Breast epithelium (tissue), 4 donors: ENCODE measurements around the gene THBD. TPM values are rescaled to one million over a fixed set of nuclear protein-coding genes. Genes with fewer than 3 reads are reported as not detected.

Experiments
- DNase-seq, 2 donors: peaks; one replicate each; pipeline ENCODE4 v3.0.0-alpha.2; 2019; ENCODE audit warnings: low spot score in 2 of 2
- H3K27ac ChIP-seq, 2 donors: fragments of 200-600 bp; sonication (generic) in 1 of 2; one replicate each; pipeline ENCODE4 v1.5.1; 2016 to 2019; ENCODE audit warnings: mild to moderate bottlenecking in 1 of 2
- H3K27me3 ChIP-seq, 2 donors: fragments of 200-600 bp; sonication (generic) in 1 of 2; one replicate each; pipeline versions ENCODE4 v1.5.1 to v1.6.0; 2017 to 2019; ENCODE audit warnings: control low read depth in 1 of 2, mild to moderate bottlenecking in 1 of 2
- H3K36me3 ChIP-seq: fragments of 200-600 bp; one replicate; pipeline ENCODE4 v1.5.1; 2019
- H3K4me1 ChIP-seq, 2 donors: fragments of 200-600 bp; sonication (generic); one replicate each; pipeline ENCODE4 v1.5.1; 2016 to 2019; ENCODE audit warnings: control low read depth in 1 of 2
- H3K4me3 ChIP-seq, 3 donors: fragments of 200-600 bp; sonication (generic); 1 replicate in 2 of 3; 2 replicates in 1 of 3; pipeline ENCODE4 v1.5.1; 2016 to 2019; ENCODE audit warnings: mild to moderate bottlenecking in 3 of 3, moderate library complexity in 2 of 3
- H3K9me3 ChIP-seq, 2 donors: fragments of 200-600 bp; sonication (generic) in 1 of 2; one replicate each; pipeline ENCODE4 v1.5.1; 2016 to 2019; ENCODE audit warnings: control low read depth in 1 of 2
- POLR2A ChIP-seq: fragments of 450-650 bp; IDR thresholded peaks from one replicate; pipeline ENCODE4 v1.6.1; 2016; ENCODE audit warnings: antibody characterized with exemption, mild to moderate bottlenecking, moderate library complexity
- POLR2AphosphoS5 ChIP-seq, 3 donors: sonication (generic); formaldehyde crosslinking; IDR thresholded peaks; one replicate each; pipeline ENCODE4 v1.6.1; 2017; ENCODE audit warnings: antibody characterized with exemption in 3 of 3
- intact Hi-C: fragments of 100-400 bp; cut with DNase I; formaldehyde crosslinking; loops from one replicate; pipeline ENCODE4 v1.15.1; 2023; ENCODE audit warnings: low total_unique reads
- total RNA-seq, 3 donors: library from RNA; depleted of rRNA; stranded (reverse); fragments of >200 nt; gene quantifications; one replicate each; pipeline ENCODE4 v1.1.0, GENCODE V29; 2016
- TF ChIP-seq, protein P1 (sequence below), 3 donors: fragments of 450-650 bp; IDR thresholded peaks; one replicate each; pipeline ENCODE4 v1.5.1; 2016 to 2017; ENCODE audit warnings: antibody characterized with exemption in 3 of 3, mild to moderate bottlenecking in 3 of 3, moderate library complexity in 3 of 3

The THBD gene
- total RNA-seq, 3 donors from 2014 or later = 22.6 to 44.2 (median 28.2) TPM

DNA sequence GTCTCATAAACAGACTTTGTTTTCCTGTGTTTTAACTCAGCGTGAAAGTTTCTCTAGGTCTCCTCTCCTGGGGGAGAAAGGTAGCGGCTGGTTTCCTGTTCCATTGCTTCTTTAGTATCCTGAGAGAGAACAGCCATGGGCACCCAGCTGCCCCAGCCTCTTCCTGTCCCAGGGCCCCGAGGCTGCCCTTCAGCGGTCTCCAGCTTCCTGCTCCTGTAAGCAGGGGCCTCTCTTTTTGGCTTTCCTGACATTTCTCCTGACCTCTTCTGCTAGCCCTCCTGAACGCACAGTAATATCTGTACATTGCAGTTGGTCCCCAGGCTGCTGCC, 16.8 kb downstream of the THBD start:
- Histone ChIP-seq H3K27me3 (peaks cover 0 to 31% of the 10 kb centered on the region in 2 donors), H3K27ac (no peak overlapping the region), H3K4me1 (no peaks in the 10 kb centered on the region), H3K36me3 (no peaks in the 10 kb centered on the region), H3K9me3 (no peaks in the 10 kb centered on the region), H3K4me3 (no peak overlapping the region)
- intact Hi-C loops = no loop called here
- TF ChIP-seq, protein P1, sequence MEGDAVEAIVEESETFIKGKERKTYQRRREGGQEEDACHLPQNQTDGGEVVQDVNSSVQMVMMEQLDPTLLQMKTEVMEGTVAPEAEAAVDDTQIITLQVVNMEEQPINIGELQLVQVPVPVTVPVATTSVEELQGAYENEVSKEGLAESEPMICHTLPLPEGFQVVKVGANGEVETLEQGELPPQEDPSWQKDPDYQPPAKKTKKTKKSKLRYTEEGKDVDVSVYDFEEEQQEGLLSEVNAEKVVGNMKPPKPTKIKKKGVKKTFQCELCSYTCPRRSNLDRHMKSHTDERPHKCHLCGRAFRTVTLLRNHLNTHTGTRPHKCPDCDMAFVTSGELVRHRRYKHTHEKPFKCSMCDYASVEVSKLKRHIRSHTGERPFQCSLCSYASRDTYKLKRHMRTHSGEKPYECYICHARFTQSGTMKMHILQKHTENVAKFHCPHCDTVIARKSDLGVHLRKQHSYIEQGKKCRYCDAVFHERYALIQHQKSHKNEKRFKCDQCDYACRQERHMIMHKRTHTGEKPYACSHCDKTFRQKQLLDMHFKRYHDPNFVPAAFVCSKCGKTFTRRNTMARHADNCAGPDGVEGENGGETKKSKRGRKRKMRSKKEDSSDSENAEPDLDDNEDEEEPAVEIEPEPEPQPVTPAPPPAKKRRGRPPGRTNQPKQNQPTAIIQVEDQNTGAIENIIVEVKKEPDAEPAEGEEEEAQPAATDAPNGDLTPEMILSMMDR (IDR thresholded peaks at IDR 0.05) = no peak
- TF ChIP-seq POLR2A (no peak), POLR2AphosphoS5 (IDR thresholded peaks at IDR 0.05) (no peak)
- DNase-seq = no peak

GRCh38 chr20:23032056-23032749, 17.3 kb downstream of the THBD start:
- intact Hi-C loops = no loop called here
- no peak for TF ChIP-seq POLR2AphosphoS5 (IDR thresholded peaks at IDR 0.05)
- TF ChIP-seq, protein P1 (IDR thresholded peaks at IDR 0.05) = no peak
- TF ChIP-seq POLR2A = no peak
- no peak for DNase-seq
- Histone ChIP-seq H3K36me3 (no peaks in the 10 kb centered on the region), H3K4me1 (no peaks in the 10 kb centered on the region), H3K4me3 (no peak overlapping the region), H3K27ac (no peak overlapping the region), H3K9me3 (no peaks in the 10 kb centered on the region), H3K27me3 (peaks cover 0 to 31% of the 10 kb centered on the region in 2 donors)

DNA sequence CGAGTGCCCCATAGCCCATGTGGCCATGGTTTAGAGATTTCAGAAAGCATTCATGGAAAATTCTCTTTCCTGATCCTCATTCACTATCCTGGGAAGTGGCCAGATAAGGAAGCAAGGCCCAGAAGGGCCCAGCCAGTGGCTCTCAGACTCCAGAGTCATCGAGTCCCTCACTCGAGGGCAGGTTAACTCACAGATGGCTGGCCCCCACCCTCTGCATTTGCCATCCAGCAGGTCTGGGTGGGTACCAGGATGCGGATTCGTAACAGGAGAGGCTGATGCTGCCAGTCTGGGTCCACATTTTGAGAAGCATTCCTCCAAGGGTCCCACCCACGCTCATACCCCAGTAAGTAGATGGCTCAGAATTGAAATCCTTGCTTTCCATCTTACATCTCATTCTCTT, 18.1 kb downstream of the THBD start:
- Histone ChIP-seq H3K27ac (no peak overlapping the region), H3K4me1 (no peaks in the 10 kb centered on the region), H3K27me3 (peaks cover 0 to 24% of the 10 kb centered on the region in 2 donors), H3K36me3 (no peaks in the 10 kb centered on the region), H3K4me3 (no peak overlapping the region), H3K9me3 (no peaks in the 10 kb centered on the region)
- DNase-seq = no peak
- intact Hi-C loops = no loop called here
- TF ChIP-seq, protein P1 (IDR thresholded peaks at IDR 0.05) = no peak
- TF ChIP-seq POLR2AphosphoS5 (IDR thresholded peaks at IDR 0.05) (no peak), POLR2A (no peak)

GRCh38 chr20:23029324-23029723, 20.1 kb downstream of the THBD start:
- TF ChIP-seq POLR2AphosphoS5 (IDR thresholded peaks at IDR 0.05) = no peak
- TF ChIP-seq, protein P1 (IDR thresholded peaks at IDR 0.05) = no peak
- TF ChIP-seq POLR2A = no peak
- intact Hi-C loops = no loop called here
- no peak overlapping the region for H3K27ac ChIP-seq
- no peaks in the 10 kb centered on the region for H3K9me3 ChIP-seq
- H3K36me3 ChIP-seq = no peaks in the 10 kb centered on the region
- H3K27me3 ChIP-seq = peaks cover 0 to 4% of the 10 kb centered on the region in 2 donors
- H3K4me3 ChIP-seq = no peak overlapping the region
- H3K4me1 ChIP-seq = no peaks in the 10 kb centered on the region
- DNase-seq = no peak

- TF ChIP-seq POLR2AphosphoS5 (IDR thresholded peaks at IDR 0.05) (no peak), POLR2A (no peak)
- TF ChIP-seq, protein P1 (IDR thresholded peaks at IDR 0.05) = no peak
- no peaks in the 10 kb centered on the region for H3K9me3 ChIP-seq
- no peaks in the 10 kb centered on the region for H3K27me3 ChIP-seq
- intact Hi-C loops = no loop called here
- no peak for DNase-seq
- no peaks in the 10 kb centered on the region for H3K36me3 ChIP-seq
- no peaks in the 10 kb centered on the region for H3K4me1 ChIP-seq
- H3K4me3 ChIP-seq = no peak overlapping the region
- no peak overlapping the region for H3K27ac ChIP-seq
Observed at GRCh38 chr20:23028392-23028791, 21.1 kb downstream of the THBD start.
